K562 (cell line): ENCODE results near the gene TMEM181. TPM values are rescaled to one million over a fixed set of nuclear protein-coding genes. Genes with fewer than 3 reads are reported as not detected.

Experiments used
- EHMT2 ChIP-seq: fragments of 450-650 bp; IDR thresholded peaks from 2 replicates; pipeline ENCODE4 v1.6.1; 2018; ENCODE audit warnings: antibody characterized with exemption
- GTF3C2 ChIP-seq: IDR thresholded peaks from 3 replicates; pipeline ENCODE4 v1.6.1; 2011; ENCODE audit warnings: borderline replicate concordance, mild to moderate bottlenecking, moderate library complexity; ENCODE audit not compliant: insufficient read length; ENCODE audit errors: extremely low read depth
- MXI1 ChIP-seq: IDR thresholded peaks from 2 replicates; pipeline ENCODE4 v1.6.1; 2011; ENCODE audit warnings: low read depth, mild to moderate bottlenecking, improper control_type of control experiment, low read length
- NELFE ChIP-seq: IDR thresholded peaks from 2 replicates; pipeline ENCODE4 v1.6.1; 2011; ENCODE audit warnings: mild to moderate bottlenecking; ENCODE audit not compliant: insufficient read depth, insufficient read length
- SRSF1 ChIP-seq: fragments of 200-400 bp; formaldehyde crosslinking; IDR thresholded peaks from 2 replicates; pipeline ENCODE4 v1.6.1; 2017; ENCODE audit warnings: mild to moderate bottlenecking, low read depth, low read length, moderate library complexity
- SRSF3 ChIP-seq: fragments of 200-400 bp; formaldehyde crosslinking; IDR thresholded peaks from 2 replicates; pipeline ENCODE4 v1.6.1; 2016; ENCODE audit warnings: mild to moderate bottlenecking, low read length, moderate library complexity; ENCODE audit not compliant: insufficient read depth
- THAP7 ChIP-seq: fragments of 250-450 bp; sonication (Bioruptor Pico); IDR thresholded peaks from 2 replicates; pipeline ENCODE4 v1.5.0; 2021
- THRAP3 ChIP-seq: fragments of 450-650 bp; IDR thresholded peaks from 2 replicates; pipeline ENCODE4 v1.6.1; 2016; ENCODE audit warnings: mild to moderate bottlenecking, inconsistent platforms, borderline replicate concordance
- TOE1 ChIP-seq, 2 experiments: fragments of 450-650 bp in 1 of 2; sonication (generic) in 1 of 2; formaldehyde crosslinking in 1 of 2; IDR thresholded peaks; 2 replicates each; pipeline versions ENCODE4 v1.7.1 to v1.8.0; 2016 to 2022; ENCODE audit warnings: borderline replicate concordance in 2 of 2, mild to moderate bottlenecking in 2 of 2, antibody characterized with exemption in 1 of 2, inconsistent platforms in 1 of 2, low read depth in 1 of 2, missing genetic modification reagents in 1 of 2, moderate library complexity in 1 of 2
- USF1 ChIP-seq: sonication (generic); formaldehyde crosslinking; IDR thresholded peaks from 2 replicates; pipeline ENCODE4 v1.9.0; 2022; ENCODE audit warnings: mild to moderate bottlenecking, missing genetic modification reagents
- ZNF3 ChIP-seq: fragments of 250-450 bp; sonication (Bioruptor Pico); IDR thresholded peaks from 2 replicates; pipeline ENCODE4 v1.5.0; 2021; ENCODE audit warnings: mild to moderate bottlenecking, moderate library complexity
- polyA plus RNA-seq, 8 experiments: library from polyadenylated mRNA; depleted of rRNA in 4 of 8; stranded (reverse) in 5 of 8; unstranded in 3 of 8; fragments of >200 nt; fragmentation: Nextera tagmentation in 2 of 8; fragmentation: Illumina TruSeq in 1 of 8; extraction: Ambion mirVana in 2 of 8; extraction: Trizol in 1 of 8; gene quantifications; 2 replicates each; pipeline versions ENCODE4 v1.2.1 to v1.2.3, GENCODE V29; 2011 to 2014; ENCODE audit warnings: inconsistent platforms in 1 of 8, missing spikeins in 1 of 8
- total RNA-seq, 7 experiments: library from RNA; depleted of rRNA in 6 of 7; stranded (reverse); fragments of >200 nt in 6 of 7; fragmentation: Illumina TruSeq in 2 of 7; extraction: Trizol in 2 of 7; gene quantifications; 2 replicates each; pipeline versions ENCODE4 v1.2.1 to v1.2.3, GENCODE V29; 2011 to 2021; ENCODE audit warnings: low replicate concordance in 1 of 7
- TF ChIP-seq, protein P1 (sequence below), 2 experiments: fragments of 450-650 bp; IDR thresholded peaks; 2 replicates each; pipeline ENCODE4 v1.6.1; 2018; ENCODE audit warnings: mild to moderate bottlenecking in 2 of 2, low read depth in 1 of 2; ENCODE audit not compliant: partially characterized antibody in 2 of 2

TMEM181 gene
- total and polyA plus RNA-seq, 9 of the 15 experiments (the other 6 are each of a cell fraction or from before 2014, with no cell fraction given), result 5.6 to 27.2 (median 19.9) TPM

GRCh38 chr6:158518191-158519127 is 41.4 kb upstream of the TMEM181 start (continued):
- TF ChIP-seq, protein P1, sequence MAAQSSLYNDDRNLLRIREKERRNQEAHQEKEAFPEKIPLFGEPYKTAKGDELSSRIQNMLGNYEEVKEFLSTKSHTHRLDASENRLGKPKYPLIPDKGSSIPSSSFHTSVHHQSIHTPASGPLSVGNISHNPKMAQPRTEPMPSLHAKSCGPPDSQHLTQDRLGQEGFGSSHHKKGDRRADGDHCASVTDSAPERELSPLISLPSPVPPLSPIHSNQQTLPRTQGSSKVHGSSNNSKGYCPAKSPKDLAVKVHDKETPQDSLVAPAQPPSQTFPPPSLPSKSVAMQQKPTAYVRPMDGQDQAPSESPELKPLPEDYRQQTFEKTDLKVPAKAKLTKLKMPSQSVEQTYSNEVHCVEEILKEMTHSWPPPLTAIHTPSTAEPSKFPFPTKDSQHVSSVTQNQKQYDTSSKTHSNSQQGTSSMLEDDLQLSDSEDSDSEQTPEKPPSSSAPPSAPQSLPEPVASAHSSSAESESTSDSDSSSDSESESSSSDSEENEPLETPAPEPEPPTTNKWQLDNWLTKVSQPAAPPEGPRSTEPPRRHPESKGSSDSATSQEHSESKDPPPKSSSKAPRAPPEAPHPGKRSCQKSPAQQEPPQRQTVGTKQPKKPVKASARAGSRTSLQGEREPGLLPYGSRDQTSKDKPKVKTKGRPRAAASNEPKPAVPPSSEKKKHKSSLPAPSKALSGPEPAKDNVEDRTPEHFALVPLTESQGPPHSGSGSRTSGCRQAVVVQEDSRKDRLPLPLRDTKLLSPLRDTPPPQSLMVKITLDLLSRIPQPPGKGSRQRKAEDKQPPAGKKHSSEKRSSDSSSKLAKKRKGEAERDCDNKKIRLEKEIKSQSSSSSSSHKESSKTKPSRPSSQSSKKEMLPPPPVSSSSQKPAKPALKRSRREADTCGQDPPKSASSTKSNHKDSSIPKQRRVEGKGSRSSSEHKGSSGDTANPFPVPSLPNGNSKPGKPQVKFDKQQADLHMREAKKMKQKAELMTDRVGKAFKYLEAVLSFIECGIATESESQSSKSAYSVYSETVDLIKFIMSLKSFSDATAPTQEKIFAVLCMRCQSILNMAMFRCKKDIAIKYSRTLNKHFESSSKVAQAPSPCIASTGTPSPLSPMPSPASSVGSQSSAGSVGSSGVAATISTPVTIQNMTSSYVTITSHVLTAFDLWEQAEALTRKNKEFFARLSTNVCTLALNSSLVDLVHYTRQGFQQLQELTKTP (IDR thresholded peaks at IDR 0.05; ENCODE audit: low read depth in 1 of 2, partially characterized antibody in 2 of 2), result peak in 1 of 2 experiments; percentile 90
- TF ChIP-seq TOE1 (IDR thresholded peaks at IDR 0.05; ENCODE audit: borderline replicate concordance) (no peak), TOE1 (CRISPR knock-in tag; IDR thresholded peaks at IDR 0.05; ENCODE audit: borderline replicate concordance, low read depth) (no peak), SRSF3 (no peak), NELFE (no peak), EHMT2 (no peak), THRAP3 (no peak), SRSF1 (no peak), MXI1 (no peak), GTF3C2 (no peak), USF1 (CRISPR knock-in tag) (no peak), ZNF3 (CRISPR knock-in tag) (no peak), THAP7 (CRISPR knock-in tag) (no peak)
